Right lobe of liver (tissue), 6 donors: ENCODE results near the gene RUSF1. TPM values are rescaled to one million over a fixed set of nuclear protein-coding genes. Genes with fewer than 3 reads are reported as not detected.

Experiments
- ATAC-seq, 4 donors: fragments of 200-7000 bp; cut with Tn5 transposase; one replicate each; pipeline ENCODE4 v1.9.1; 2020; ENCODE audit warnings: mild to moderate bottlenecking in 4 of 4, moderate library complexity in 4 of 4
- DNase-seq, 3 donors: peaks; one replicate each; pipeline ENCODE4 v3.0.0-alpha.2; 2020
- H3K27ac ChIP-seq, 3 donors: fragments of 200-600 bp; one replicate each; pipeline ENCODE4 v1.8.0; 2022
- H3K27me3 ChIP-seq, 2 donors: fragments of 200-600 bp; one replicate each; pipeline ENCODE4 v1.8.0; 2022
- H3K36me3 ChIP-seq, 4 donors: fragments of 200-600 bp; sonication (generic) in 1 of 4; one replicate each; pipeline versions ENCODE4 v1.5.1 to v1.8.0; 2017 to 2022; ENCODE audit warnings: control low read depth in 1 of 4
- H3K4me1 ChIP-seq, 4 donors: fragments of 200-600 bp; sonication (generic) in 1 of 4; one replicate each; pipeline versions ENCODE4 v1.5.1 to v1.8.0; 2017 to 2022; ENCODE audit warnings: control low read depth in 1 of 4
- H3K4me3 ChIP-seq, 3 donors: fragments of 200-600 bp; one replicate each; pipeline ENCODE4 v1.8.0; 2022
- H3K9me3 ChIP-seq, 4 donors: fragments of 200-600 bp; sonication (generic) in 1 of 4; one replicate each; pipeline versions ENCODE4 v1.5.1 to v1.8.0; 2017 to 2022; ENCODE audit warnings: control low read depth in 1 of 4
- CTCF ChIP-seq, 4 donors: fragments of 200-600 bp in 3 of 4; fragments of 450-650 bp in 1 of 4; IDR thresholded peaks; one replicate each; pipeline versions ENCODE4 v1.5.1 to v1.8.0; 2016 to 2022; ENCODE audit warnings: antibody characterized with exemption in 4 of 4, mild to moderate bottlenecking in 2 of 4
- POLR2A ChIP-seq: fragments of 450-650 bp; IDR thresholded peaks from one replicate; pipeline ENCODE4 v1.6.1; 2017; ENCODE audit warnings: antibody characterized with exemption, mild to moderate bottlenecking
- WGBS: methylation state at CpG from one replicate; pipeline ENCODE4 v1.1.6; 2018; ENCODE audit warnings: low coverage, low lambda C conversion rate; ENCODE audit not compliant: insufficient coverage; ENCODE audit errors: missing lambda C conversion rate; 5-methylcytosine and 5-hydroxymethylcytosine counted together
- intact Hi-C, 2 donors: fragments of 100-400 bp; cut with DNase I; formaldehyde crosslinking; loops; one replicate each; pipeline versions ENCODE4 v1.11.2 to v1.14.1; 2022
- total RNA-seq, 6 experiments: library from RNA; depleted of rRNA in 2 of 6; stranded (reverse); fragments of >200 nt in 2 of 6; fragmentation: NEBNext Ultra II Directional in 3 of 6; extraction: Animal tissue kit (Norgen Biotek cat#: 25700) in 3 of 6; gene quantifications; one replicate each; pipeline versions ENCODE4 v1.1.0 to v1.2.4, GENCODE V29; 2016 to 2023
- donor health status: DM: no; HTN: yes; CAD: no.
- donor health status: DM: no; HTN: no; CAD: no.
- donor health status: DM: no; HTN: no; CAD: no.
- donor health status: DM: no; HTN: yes; CAD: no.
- donor health status: DM: no; HTN: yes; CAD: no.

Gene RUSF1
- total RNA-seq, 6 experiments from 2014 or later, result 35.8 to 70.3 (median 54.5) TPM

- 43% methylated on average over 1 of the region's 4 CpGs for WGBS
- Histone ChIP-seq H3K4me1 (peaks cover 0 to 12% (median 2%) of the 10 kb centered on the region in 4 donors), H3K9me3 (no peaks in the 10 kb centered on the region), H3K4me3 (no peak within 1 kb of the TSS), H3K36me3 (no peaks in the 10 kb centered on the region), H3K27ac (no peak within 1 kb of the TSS), H3K27me3 (no peaks in the 10 kb centered on the region)
- TF ChIP-seq CTCF (IDR thresholded peaks at IDR 0.05) (no peak), POLR2A (no peak)
- peak in 1 of 3 donors; percentile 35 for DNase-seq
- intact Hi-C loops, result no loop called here
- ATAC-seq, result no peak
Observed at GRCh38 chr16:31483081-31483480, 25.1 kb downstream of the RUSF1 start, which contains the start of gene SLC5A2. TSS of gene SLC5A2 (plus strand) at chr16:31483123. CDS start at chr16:31483137, 14 bp downstream.

- peak in 1 of 4 donors; percentile 2 for ATAC-seq
- Histone ChIP-seq H3K36me3 (no peaks in the 10 kb centered on the region), H3K27ac (no peak overlapping the region), H3K4me1 (peaks cover 0 to 16% (median 2%) of the 10 kb centered on the region in 4 donors), H3K9me3 (no peaks in the 10 kb centered on the region), H3K27me3 (no peaks in the 10 kb centered on the region), H3K4me3 (no peak overlapping the region)
- peak in 1 of 3 donors; percentile 74 for DNase-seq
- WGBS, result 43% methylated on average over 3 of the region's 7 CpGs
- intact Hi-C loops, result no loop called here
- TF ChIP-seq POLR2A (no peak), CTCF (IDR thresholded peaks at IDR 0.05) (no peak)
Observed at GRCh38 chr16:31480851-31481536, 27.2 kb downstream of the RUSF1 start.

DNA sequence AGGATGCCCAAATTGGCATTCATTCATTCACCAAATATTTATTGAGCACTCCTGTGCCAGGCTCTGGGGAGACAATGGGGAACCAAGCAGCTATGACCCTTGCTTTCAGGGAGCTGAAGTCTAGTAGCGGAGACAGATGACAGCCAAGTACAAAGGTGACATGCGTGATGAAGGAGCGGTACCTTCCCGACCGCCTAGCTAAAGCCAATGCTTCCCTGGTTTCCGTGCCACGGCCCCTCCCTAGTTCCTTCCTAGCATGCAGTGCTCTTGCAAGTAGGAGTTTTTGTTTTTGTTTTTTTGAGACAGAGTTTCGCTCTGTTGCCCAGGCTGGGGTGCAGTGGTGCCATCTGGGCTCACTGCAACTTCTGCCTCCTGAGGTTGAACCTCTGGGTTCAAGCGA, 28.4 kb downstream of the RUSF1 start:
- Histone ChIP-seq H3K4me1 (peaks cover 0 to 17% (median 2%) of the 10 kb centered on the region in 4 donors), H3K4me3 (no peak overlapping the region), H3K27me3 (no peaks in the 10 kb centered on the region), H3K36me3 (no peaks in the 10 kb centered on the region), H3K27ac (no peak overlapping the region), H3K9me3 (no peaks in the 10 kb centered on the region)
- intact Hi-C loops, result loop anchor here in 1 of 2 donors (10.0 kb wide), 1 partner anchor 215 kb away; no protein-coding TSS in a partner anchor
- TF ChIP-seq CTCF (IDR thresholded peaks at IDR 0.05) (no peak), POLR2A (no peak)
- WGBS, result 78% methylated on average over 6 of the region's 9 CpGs
- ATAC-seq (no peak), DNase-seq (no peak)

DNA sequence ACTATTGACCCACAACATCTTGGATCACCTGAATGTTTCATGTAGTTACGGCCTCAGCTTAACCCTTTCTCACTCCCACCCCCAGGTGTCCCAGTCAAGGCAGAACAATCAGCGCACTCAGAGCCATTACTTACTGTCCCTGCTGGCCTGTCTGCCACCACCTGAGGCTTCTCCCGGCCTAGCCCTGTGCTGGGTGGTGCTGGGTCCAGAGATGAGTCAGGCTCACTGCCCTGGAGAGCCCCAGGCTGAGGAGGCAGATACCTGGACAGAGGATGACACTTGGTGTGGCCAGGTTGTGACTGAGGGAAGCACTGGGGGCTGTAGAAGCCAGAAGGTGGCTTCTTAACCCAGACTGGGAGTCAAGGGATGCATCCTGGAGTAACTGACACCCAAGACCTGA, 29.2 kb downstream of the RUSF1 start:
- H3K27me3 ChIP-seq, result no peaks in the 10 kb centered on the region
- H3K36me3 ChIP-seq, result no peaks in the 10 kb centered on the region
- no peaks in the 10 kb centered on the region for H3K9me3 ChIP-seq
- intact Hi-C loops, result loop anchor here in 1 of 2 donors (10.0 kb wide), 1 partner anchor 216 kb away; no protein-coding TSS in a partner anchor
- ATAC-seq, result no peak
- no peak for TF ChIP-seq CTCF (IDR thresholded peaks at IDR 0.05)
- TF ChIP-seq POLR2A, result no peak
- no peak overlapping the region for H3K4me3 ChIP-seq
- H3K4me1 ChIP-seq, result peaks cover 0 to 17% (median 2%) of the 10 kb centered on the region in 4 donors
- no peak overlapping the region for H3K27ac ChIP-seq
- no peak for DNase-seq
- WGBS, result 86% methylated on average over 3 of the region's 3 CpGs
